ENCODE measurements around the gene OTULIN. TPM values are rescaled to one million over a fixed set of nuclear protein-coding genes. Genes with fewer than 3 reads are reported as not detected.

The OTULIN gene
- total RNA-seq, 1 donor from 2014 or later = 96.5 TPM

DNA sequence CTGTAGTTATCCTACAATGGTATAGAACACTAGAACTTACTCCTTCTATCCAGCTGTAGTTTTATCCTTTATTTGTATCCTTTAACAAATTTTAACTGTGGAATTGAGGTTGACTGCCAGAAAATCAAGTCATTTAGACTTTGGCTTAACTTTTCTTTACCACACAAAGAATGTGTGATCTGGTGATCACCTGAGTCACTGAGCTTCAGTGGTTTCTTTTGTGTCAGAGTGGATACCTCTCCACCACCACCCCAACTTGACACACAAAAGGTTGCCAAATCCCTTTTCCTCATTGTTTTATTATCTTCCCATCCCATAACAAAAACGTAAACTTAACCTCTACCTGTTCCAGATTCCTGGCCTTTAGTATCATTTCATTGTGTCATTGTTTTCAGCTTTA lies 5.5 kb downstream of the OTULIN start:
- Mint-ChIP-seq H3K36me3 (ENCODE audit: low read depth) (peaks cover 52% of the 10 kb centered on the region), H3K27me3 (no peaks in the 10 kb centered on the region), H3K4me3 (peak overlapping the region; percentile 28), H3K4me1 (peaks cover 91% of the 10 kb centered on the region), H3K9me3 (no peaks in the 10 kb centered on the region), H3K27ac (no peak overlapping the region)
- intact Hi-C loops (cut with micrococcal nuclease) = loop anchor here (10.0 kb wide), 2 partner anchors 325 to 405 kb away; no protein-coding TSS in a partner anchor
- POLR2A ChIA-PET = interaction anchor here (0.6 to 1.0 kb wide), 2 partner anchors 10 to 149 kb away, joined by 3 to 5 read pairs; no protein-coding TSS in a partner anchor
- TF ChIP-seq, protein P1, sequence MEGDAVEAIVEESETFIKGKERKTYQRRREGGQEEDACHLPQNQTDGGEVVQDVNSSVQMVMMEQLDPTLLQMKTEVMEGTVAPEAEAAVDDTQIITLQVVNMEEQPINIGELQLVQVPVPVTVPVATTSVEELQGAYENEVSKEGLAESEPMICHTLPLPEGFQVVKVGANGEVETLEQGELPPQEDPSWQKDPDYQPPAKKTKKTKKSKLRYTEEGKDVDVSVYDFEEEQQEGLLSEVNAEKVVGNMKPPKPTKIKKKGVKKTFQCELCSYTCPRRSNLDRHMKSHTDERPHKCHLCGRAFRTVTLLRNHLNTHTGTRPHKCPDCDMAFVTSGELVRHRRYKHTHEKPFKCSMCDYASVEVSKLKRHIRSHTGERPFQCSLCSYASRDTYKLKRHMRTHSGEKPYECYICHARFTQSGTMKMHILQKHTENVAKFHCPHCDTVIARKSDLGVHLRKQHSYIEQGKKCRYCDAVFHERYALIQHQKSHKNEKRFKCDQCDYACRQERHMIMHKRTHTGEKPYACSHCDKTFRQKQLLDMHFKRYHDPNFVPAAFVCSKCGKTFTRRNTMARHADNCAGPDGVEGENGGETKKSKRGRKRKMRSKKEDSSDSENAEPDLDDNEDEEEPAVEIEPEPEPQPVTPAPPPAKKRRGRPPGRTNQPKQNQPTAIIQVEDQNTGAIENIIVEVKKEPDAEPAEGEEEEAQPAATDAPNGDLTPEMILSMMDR (IDR thresholded peaks at IDR 0.05) = no peak
- CTCF ChIA-PET = interaction anchor here (1.0 kb wide), 1 partner anchor 200 kb away, joined by 3 read pairs; no protein-coding TSS in a partner anchor
- ATAC-seq (ENCODE audit: low read depth) = no peak
- DNase-seq = no peak

DNA sequence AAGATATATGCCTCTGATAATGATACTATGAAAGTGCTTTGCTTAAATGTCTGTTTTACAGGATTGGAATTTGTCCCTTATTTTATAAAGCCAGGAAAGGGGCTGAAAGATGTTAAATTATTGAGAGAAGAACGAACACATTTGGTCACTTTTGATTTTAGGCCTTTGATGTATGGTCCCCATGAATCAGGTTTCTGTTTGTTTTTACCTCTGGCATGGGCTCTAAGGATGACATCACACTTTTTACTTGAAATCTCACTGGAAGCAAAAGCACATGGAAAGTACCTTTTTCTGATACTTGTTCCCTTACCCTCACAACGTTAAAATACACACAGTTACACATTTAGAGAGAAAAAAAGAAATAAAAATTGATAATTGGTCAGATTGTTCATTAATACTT lies 6.9 kb downstream of the OTULIN start:
- Mint-ChIP-seq H3K36me3 (ENCODE audit: low read depth) (peaks cover 54% of the 10 kb centered on the region), H3K9me3 (no peaks in the 10 kb centered on the region), H3K4me3 (peak overlapping the region; percentile 25), H3K27ac (peak overlapping the region; percentile 50), H3K27me3 (no peaks in the 10 kb centered on the region), H3K4me1 (peaks cover 92% of the 10 kb centered on the region)
- TF ChIP-seq, protein P1 (IDR thresholded peaks at IDR 0.05) = no peak
- DNase-seq (no peak), ATAC-seq (ENCODE audit: low read depth) (no peak)
- ChIA-PET POLR2A (no interaction called here), CTCF (interaction anchor here (0.9 to 1.0 kb wide), 2 partner anchors 13 to 23 kb away, joined by 3 to 5 read pairs; no protein-coding TSS in a partner anchor)
- intact Hi-C loops (cut with micrococcal nuclease) = no loop called here

GRCh38 chr5:14672082-14672481 lies 7.6 kb downstream of the OTULIN start:
- POLR2A ChIA-PET = no interaction called here
- peaks cover 51% of the 10 kb centered on the region for H3K36me3 Mint-ChIP-seq (ENCODE audit: low read depth)
- intact Hi-C loops (cut with micrococcal nuclease) = no loop called here

DNA sequence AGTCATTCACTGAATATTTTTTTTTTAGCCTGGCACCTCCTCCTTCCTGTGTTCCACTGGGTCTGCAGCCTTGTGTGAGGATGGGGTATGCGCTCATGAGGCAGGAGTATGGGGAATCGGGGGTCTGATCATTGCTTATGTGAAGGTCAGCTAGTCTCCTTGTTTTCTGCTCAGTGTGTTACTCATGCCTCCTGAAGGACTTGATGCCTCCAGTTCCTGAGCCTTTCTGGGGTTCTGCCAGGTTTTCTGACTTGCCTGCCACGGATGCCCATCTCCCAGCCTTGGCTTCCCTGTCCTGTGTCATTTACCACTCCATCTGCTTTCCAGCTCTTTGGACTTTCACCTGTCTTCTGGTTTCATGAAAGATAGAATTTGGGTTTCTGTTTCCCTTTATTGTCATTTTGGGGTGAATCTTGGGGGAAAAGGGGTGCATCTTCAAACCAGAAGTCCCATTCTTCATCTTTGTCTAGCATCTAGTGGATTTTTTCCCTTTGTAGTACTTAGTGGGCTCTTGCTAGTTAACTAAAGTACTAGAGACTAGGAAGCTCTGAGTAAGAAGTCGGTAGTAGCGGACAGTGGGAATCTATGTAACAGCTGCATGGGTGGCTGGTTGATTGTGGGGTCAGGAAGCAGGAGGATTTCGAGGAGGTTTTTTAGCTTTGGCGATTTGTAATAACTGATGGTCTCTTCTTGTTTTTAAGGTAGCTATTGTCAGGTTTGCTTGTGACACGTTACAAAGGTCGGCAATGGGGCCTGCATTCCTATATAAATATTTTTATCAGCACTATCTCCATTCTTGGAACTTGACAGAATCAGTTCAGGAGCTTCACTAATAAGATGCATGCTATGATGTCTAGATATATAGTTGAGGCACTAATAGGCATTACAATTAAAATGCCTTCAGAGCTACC lies 8.2 kb downstream of the OTULIN start:
- Mint-ChIP-seq H3K4me3 (peak overlapping the region; percentile 25), H3K27ac (peak overlapping the region; percentile 50), H3K9me3 (no peaks in the 10 kb centered on the region), H3K27me3 (no peaks in the 10 kb centered on the region), H3K4me1 (peaks cover 90% of the 10 kb centered on the region), H3K36me3 (ENCODE audit: low read depth) (peaks cover 51% of the 10 kb centered on the region)
- POLR2A ChIA-PET = interaction anchor here (1.0 kb wide), 1 partner anchor 9 kb away, joined by 4 read pairs; the partner anchor contains the start of gene OTULIN
- intact Hi-C loops (cut with micrococcal nuclease) = no loop called here
- DNase-seq = no peak
- TF ChIP-seq, protein P1 (IDR thresholded peaks at IDR 0.05) = no peak
- no peak for ATAC-seq (ENCODE audit: low read depth)
- CTCF ChIA-PET = interaction anchor here (1.0 kb wide), 1 partner anchor 12 kb away, joined by 3 read pairs; no protein-coding TSS in a partner anchor

More at GRCh38 chr5:14672082-14672481, 7.6 kb downstream of the OTULIN start:
- TF ChIP-seq, protein P1 (IDR thresholded peaks at IDR 0.05) = no peak
- CTCF ChIA-PET = interaction anchor here (0.9 to 1.0 kb wide), 2 partner anchors 12 to 24 kb away, joined by 3 to 5 read pairs; no protein-coding TSS in a partner anchor
- Mint-ChIP-seq H3K9me3 (no peaks in the 10 kb centered on the region), H3K27ac (peak overlapping the region; percentile 50), H3K27me3 (no peaks in the 10 kb centered on the region), H3K4me1 (peaks cover 91% of the 10 kb centered on the region), H3K4me3 (peak overlapping the region; percentile 25)
- DNase-seq (no peak), ATAC-seq (ENCODE audit: low read depth) (peak; percentile 19)

GRCh38 chr5:14673443-14673842 lies 8.9 kb downstream of the OTULIN start:
- TF ChIP-seq, protein P1 (IDR thresholded peaks at IDR 0.05) = no peak
- Mint-ChIP-seq H3K27ac (no peak overlapping the region), H3K4me3 (no peak overlapping the region), H3K36me3 (ENCODE audit: low read depth) (peaks cover 50% of the 10 kb centered on the region), H3K9me3 (no peaks in the 10 kb centered on the region), H3K27me3 (no peaks in the 10 kb centered on the region), H3K4me1 (peaks cover 90% of the 10 kb centered on the region)
- CTCF ChIA-PET = interaction anchor here (1.0 kb wide), 1 partner anchor 11 kb away, joined by 3 read pairs; no protein-coding TSS in a partner anchor
- ATAC-seq (ENCODE audit: low read depth) = no peak
- POLR2A ChIA-PET = interaction anchor here (1.0 kb wide), 1 partner anchor 9 kb away, joined by 4 read pairs; the partner anchor contains the start of gene OTULIN
- no peak for DNase-seq
- intact Hi-C loops (cut with micrococcal nuclease) = no loop called here
